Measurements from ENCODE around the gene XPR1.
"Not testable (repeated sequence)": the region's sequence is repeated elsewhere in the genome, so short reads cannot be mapped to it uniquely, and the experiment has no call there.

XPR1 gene

GRCh38 chr1:180722586-180722985 is 90.8 kb downstream of the XPR1 start:
- DNase-seq (ENCODE audit: low read depth in 2 of 2), result no peak

- no peak for DNase-seq (ENCODE audit: low read depth in 2 of 2)
These were observed 92.2 kb downstream of the XPR1 start for GRCh38 chr1:180724055-180724454.

DNA sequence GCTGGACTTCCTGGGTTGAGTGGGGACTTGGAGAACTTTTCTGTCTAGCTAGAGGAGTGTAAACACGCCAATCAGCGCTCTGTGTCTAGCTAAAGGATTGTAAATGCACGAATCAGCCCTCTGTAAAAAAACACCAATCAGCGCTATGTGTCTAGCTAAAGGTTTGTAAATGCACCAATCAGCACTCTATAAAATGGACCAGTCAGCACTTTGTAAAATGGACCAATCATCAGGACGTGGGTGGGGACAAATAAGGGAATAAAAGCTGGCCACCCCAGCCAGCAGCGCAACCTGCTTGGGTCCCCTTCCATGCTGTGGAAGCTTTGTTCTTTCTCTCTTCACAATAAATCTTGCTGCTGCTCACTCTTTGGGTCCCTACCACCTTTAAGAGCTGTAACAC is 94.2 kb downstream of the XPR1 start:
- DNase-seq (ENCODE audit: low read depth in 2 of 2), result not testable (repeated sequence)

GRCh38 chr1:180727751-180728150 is 95.9 kb downstream of the XPR1 start:
- not testable (repeated sequence) for DNase-seq (ENCODE audit: low read depth in 2 of 2)

GRCh38 chr1:180728472-180729106 is 96.8 kb downstream of the XPR1 start:
- no peak for DNase-seq (ENCODE audit: low read depth in 2 of 2)

DNA sequence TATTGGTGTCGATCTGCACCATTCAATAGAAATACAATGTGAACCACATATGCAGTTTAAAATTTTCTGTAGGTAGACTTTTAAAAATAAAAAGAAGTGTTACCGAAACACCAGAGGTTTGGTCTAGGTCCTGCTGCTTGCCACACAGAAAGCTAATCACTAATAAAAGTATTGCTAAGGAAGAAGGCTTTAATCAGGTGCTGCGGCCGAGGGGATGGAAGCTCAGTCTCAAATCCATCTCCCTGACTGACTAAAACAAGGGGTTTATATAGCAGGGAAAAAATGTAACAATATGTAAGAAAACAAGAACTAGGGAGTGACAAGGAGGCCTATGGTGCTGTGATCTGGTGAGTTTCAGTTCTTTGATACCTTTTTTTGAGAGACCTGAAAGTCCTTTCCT is 99.3 kb downstream of the XPR1 start:
- no peak for DNase-seq (ENCODE audit: low read depth in 2 of 2)

DNA sequence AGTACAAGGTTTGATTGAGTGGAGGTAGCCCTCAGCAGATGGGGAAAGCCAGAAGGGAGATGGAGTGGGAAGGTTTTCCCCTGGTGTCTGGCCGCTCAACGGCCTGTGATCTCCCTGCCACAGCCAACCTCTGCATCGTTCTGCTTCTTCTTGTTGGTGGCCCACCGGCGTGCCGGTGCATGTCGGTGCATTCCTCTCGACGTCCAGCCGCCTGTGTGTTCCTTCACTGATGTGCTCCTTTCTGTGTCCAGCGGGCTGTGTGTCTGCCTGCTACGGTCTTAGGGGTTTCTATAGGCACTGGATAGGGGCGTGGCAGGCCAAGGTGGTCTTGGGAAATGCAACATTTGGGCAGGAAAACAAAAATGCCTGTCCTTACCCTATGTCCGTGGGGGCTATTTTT is 101.0 kb downstream of the XPR1 start:
- DNase-seq (ENCODE audit: low read depth in 2 of 2), result no peak

GRCh38 chr1:180734366-180734765 is 102.5 kb downstream of the XPR1 start:
- no peak for DNase-seq (ENCODE audit: low read depth in 2 of 2)

DNA sequence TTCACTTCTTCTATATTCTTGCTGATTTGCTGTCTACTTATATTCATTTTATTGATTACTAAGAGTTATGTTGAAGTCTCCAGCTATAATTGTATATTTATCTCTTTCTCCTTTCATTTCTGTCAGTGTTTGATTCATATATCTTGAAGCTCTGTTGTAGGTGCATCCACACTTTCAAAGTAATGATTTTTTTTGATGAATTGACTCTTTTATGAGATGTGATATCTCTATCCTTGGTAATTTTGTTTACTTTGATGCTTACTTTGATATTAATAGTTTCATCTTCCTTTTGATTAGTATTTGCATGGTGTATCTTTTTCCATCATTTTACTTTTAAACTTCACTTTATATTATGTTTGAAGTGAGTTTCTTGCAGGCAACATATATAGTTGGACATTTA is 110.8 kb downstream of the XPR1 start:
- DNase-seq (ENCODE audit: low read depth in 2 of 2), result no peak

DNA sequence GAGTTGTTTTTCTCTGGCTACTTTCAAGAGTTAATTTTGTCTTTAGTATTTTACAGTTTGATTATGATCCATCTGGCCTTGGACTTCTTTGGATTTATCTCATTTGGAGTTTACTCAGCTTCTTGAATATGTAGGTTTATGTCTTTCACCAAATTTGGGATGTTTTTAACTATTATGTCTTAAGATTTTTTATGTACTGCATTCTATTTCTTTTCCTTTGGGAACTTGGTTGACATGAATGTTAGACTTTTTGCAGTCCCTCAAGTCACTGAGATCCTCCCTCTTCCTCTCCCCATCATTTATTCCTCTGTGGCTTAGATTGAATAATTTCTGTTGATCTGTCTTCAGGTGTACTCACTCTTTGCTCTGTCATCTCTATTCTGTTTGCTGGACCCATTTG is 112.0 kb downstream of the XPR1 start:
- DNase-seq (ENCODE audit: low read depth in 2 of 2), result no peak

GRCh38 chr1:180745098-180745497 is 113.3 kb downstream of the XPR1 start:
- no peak for DNase-seq (ENCODE audit: low read depth in 2 of 2)

GRCh38 chr1:180751921-180752320 is 120.1 kb downstream of the XPR1 start:
- DNase-seq (ENCODE audit: low read depth in 2 of 2), result no peak

- DNase-seq (ENCODE audit: low read depth in 2 of 2), result no peak
These were observed 122.6 kb downstream of the XPR1 start for GRCh38 chr1:180754453-180754852.

DNA sequence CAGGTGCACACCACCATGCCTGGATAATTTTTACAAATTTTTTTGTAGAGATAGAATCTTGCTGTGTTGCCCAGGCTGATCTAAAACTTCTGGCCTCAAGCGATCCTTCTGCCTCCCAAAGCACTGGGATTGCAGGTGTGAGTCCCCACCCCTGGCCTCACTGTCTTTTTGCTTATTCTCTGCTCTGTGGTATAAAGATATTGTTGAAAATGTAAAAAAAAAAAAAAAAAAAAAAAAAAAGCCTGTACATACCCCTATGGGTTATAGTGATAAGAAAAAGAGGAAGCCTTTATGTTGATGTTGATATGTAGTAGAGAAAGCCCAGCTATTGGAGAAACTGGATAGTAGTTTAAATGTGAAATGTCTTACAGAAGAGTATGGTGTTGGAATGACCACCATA is 125.8 kb downstream of the XPR1 start:
- DNase-seq (ENCODE audit: low read depth in 2 of 2), result no peak

DNA sequence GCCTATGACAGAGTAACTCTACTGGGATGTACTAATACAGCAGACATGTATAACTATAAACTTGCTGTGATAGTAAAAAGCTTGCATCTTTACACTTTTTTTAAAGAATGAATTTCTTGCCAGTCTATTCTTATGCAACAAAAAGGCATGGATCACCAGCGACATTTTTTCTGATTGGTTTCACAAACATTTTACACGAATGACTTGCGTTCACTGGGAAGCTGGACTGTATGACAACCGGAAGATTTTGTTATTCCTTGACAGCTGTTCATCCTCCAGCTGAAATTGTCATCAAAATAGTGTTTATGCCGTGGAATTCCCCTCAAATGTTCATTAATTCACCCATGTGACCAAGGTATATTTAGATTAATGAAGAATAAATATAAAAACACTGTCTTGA is 131.0 kb downstream of the XPR1 start:
- DNase-seq (ENCODE audit: low read depth in 2 of 2), result no peak

DNA sequence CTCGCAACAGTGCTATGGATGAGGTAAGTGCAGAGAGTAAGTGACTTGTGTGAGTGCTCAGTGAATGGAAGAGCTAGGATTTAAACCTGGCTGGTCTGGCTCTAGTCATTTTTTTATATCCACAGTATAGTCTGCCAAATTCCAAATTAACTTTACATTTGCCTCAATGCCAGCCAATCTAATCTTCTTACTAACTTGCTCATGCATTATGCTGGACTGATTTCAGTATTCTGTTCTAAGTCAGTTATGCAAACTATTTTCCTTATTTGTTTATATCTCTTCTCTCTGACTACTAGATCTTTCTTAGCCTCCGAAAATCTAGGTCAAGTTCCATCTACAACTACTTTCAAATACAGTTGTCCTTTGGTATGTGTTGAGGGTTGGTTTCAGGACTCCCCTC is 133.3 kb downstream of the XPR1 start:
- no peak for DNase-seq (ENCODE audit: low read depth in 2 of 2)

- DNase-seq (ENCODE audit: low read depth in 2 of 2), result no peak
These were observed 138.1 kb downstream of the XPR1 start for GRCh38 chr1:180769889-180770288.

GRCh38 chr1:180773210-180773865 is 141.5 kb downstream of the XPR1 start:
- DNase-seq (ENCODE audit: low read depth in 2 of 2), result no peak

DNA sequence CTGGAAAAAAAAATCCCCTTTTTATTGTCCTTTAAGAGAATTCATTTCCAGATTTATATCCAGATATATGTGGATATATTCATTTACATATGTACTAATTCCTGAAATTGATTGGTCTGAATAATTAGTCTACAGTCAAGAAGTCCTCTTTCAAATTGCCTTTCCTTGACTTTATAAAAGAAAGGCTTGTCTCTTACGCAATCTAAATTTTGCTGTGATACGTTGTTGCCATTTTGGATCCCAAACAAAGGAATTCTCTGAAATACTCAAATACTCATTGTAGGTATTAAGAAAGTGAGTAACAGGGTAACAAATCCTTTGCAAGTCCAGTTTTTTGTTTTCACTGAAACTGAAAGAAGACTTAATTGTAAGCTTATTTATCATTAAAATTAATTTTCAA is 144.0 kb downstream of the XPR1 start:
- no peak for DNase-seq (ENCODE audit: low read depth in 2 of 2)

- no peak for DNase-seq (ENCODE audit: low read depth in 2 of 2)
These were observed 145.4 kb downstream of the XPR1 start for GRCh38 chr1:180777072-180777689.

- DNase-seq (ENCODE audit: low read depth in 2 of 2), result no peak
These were observed 147.1 kb downstream of the XPR1 start for GRCh38 chr1:180778782-180779398.

- DNase-seq (ENCODE audit: low read depth in 2 of 2), result no peak
These were observed 147.8 kb downstream of the XPR1 start for GRCh38 chr1:180779584-180779983.

GRCh38 chr1:180781718-180782117 is 149.9 kb downstream of the XPR1 start:
- DNase-seq (ENCODE audit: low read depth in 2 of 2), result no peak

All from stimulated activated CD8-positive, alpha-beta memory T cell treated with anti-CD3 and anti-CD28 coated beads, Interleukin-7, amount 100 ng/mL, for 4 hours (primary cell).